HG03175 (cell line): ENCODE measurements around the gene PARVA.

Experiments
- ATAC-seq: cut with Tn5 transposase; IDR thresholded peaks from one replicate; pipeline ENCODE4 v1.9.1; 2021; ENCODE audit warnings: mild to moderate bottlenecking, moderate library complexity; ENCODE audit not compliant: unreplicated experiment

PARVA gene

GRCh38 chr11:12402691-12403120 lies 25.3 kb downstream of the PARVA start:
- ATAC-seq = no peak

- ATAC-seq = no peak
These were observed 26.0 kb downstream of the PARVA start for GRCh38 chr11:12403122-12403996.

GRCh38 chr11:12403997-12404350 lies 26.6 kb downstream of the PARVA start:
- ATAC-seq = no peak

- ATAC-seq = no peak
These were observed 27.1 kb downstream of the PARVA start for GRCh38 chr11:12404436-12404835.

GRCh38 chr11:12408156-12408770 lies 30.9 kb downstream of the PARVA start:
- no peak for ATAC-seq

GRCh38 chr11:12409621-12410005 lies 32.2 kb downstream of the PARVA start:
- ATAC-seq = no peak

GRCh38 chr11:12410006-12410728 lies 32.8 kb downstream of the PARVA start:
- ATAC-seq = no peak

- no peak for ATAC-seq
These were observed 34.0 kb downstream of the PARVA start for GRCh38 chr11:12411393-12411792.

GRCh38 chr11:12411806-12412727 lies 34.7 kb downstream of the PARVA start:
- peak; percentile 52 for ATAC-seq

GRCh38 chr11:12413141-12414052 lies 36.0 kb downstream of the PARVA start:
- ATAC-seq = no peak

GRCh38 chr11:12414611-12415010 lies 37.2 kb downstream of the PARVA start:
- ATAC-seq = no peak

- ATAC-seq = no peak
These were observed 38.1 kb downstream of the PARVA start for GRCh38 chr11:12415342-12415966.

GRCh38 chr11:12416552-12416951 lies 39.2 kb downstream of the PARVA start:
- ATAC-seq = no peak

- ATAC-seq = no peak
These were observed 40.6 kb downstream of the PARVA start for GRCh38 chr11:12417691-12418611.

GRCh38 chr11:12420040-12420439 lies 42.7 kb downstream of the PARVA start:
- ATAC-seq = no peak

- no peak for ATAC-seq
These were observed 43.3 kb downstream of the PARVA start for GRCh38 chr11:12420706-12421105.

GRCh38 chr11:12421386-12421785 lies 44.0 kb downstream of the PARVA start:
- no peak for ATAC-seq

GRCh38 chr11:12426176-12426575 lies 48.8 kb downstream of the PARVA start:
- ATAC-seq = no peak
